Suprapubic skin (tissue), 4 donors: ENCODE measurements around the gene IKZF1.

Experiments
- CTCF ChIP-seq, 2 donors: fragments of 200-600 bp in 1 of 2; fragments of 450-650 bp in 1 of 2; sonication (generic) in 1 of 2; IDR thresholded peaks; one replicate each; pipeline ENCODE4 v1.5.1; 2016 to 2019; ENCODE audit warnings: antibody characterized with exemption in 2 of 2, mild to moderate bottlenecking in 1 of 2, moderate library complexity in 1 of 2
- EP300 ChIP-seq: sonication (generic); formaldehyde crosslinking; IDR thresholded peaks from one replicate; pipeline ENCODE4 v1.6.1; 2017; ENCODE audit warnings: antibody characterized with exemption
- POLR2A ChIP-seq, 2 donors: fragments of 450-650 bp; IDR thresholded peaks; one replicate each; pipeline ENCODE4 v1.6.1; 2017; ENCODE audit warnings: antibody characterized with exemption in 2 of 2, mild to moderate bottlenecking in 2 of 2, moderate library complexity in 2 of 2
- POLR2AphosphoS5 ChIP-seq, 3 donors: sonication (generic); formaldehyde crosslinking; IDR thresholded peaks; one replicate each; pipeline ENCODE4 v1.6.1; 2017; ENCODE audit warnings: antibody characterized with exemption in 3 of 3

DNA sequence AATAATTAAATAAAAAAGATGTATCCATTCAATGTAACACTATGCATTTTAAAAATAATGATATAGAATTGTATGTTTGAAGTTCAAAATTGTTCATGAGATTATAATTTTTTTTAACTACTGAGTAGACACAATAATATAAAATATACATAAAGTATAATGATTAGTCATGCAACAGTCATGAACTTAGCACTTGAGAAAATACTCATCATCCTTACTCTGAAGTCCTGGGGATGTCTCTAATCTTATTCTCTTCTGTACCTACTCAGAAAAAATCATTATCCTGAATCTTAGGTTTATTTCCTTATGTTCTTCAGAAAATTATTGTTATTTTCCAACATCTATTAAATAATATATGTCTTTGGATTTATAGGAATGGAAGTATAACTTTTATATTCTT lies 26.4 kb upstream of the IKZF1 start:
- no peak for TF ChIP-seq CTCF (IDR thresholded peaks at IDR 0.05)
- TF ChIP-seq EP300 = no peak
- no peak for TF ChIP-seq POLR2A (IDR thresholded peaks at IDR 0.05)
- no peak for TF ChIP-seq POLR2AphosphoS5 (IDR thresholded peaks at IDR 0.05)
